HUES48 (cell line): Measurements from ENCODE around the gene ZNF30.
"Not testable (repeated sequence)": the region's sequence is repeated elsewhere in the genome, so short reads cannot be mapped to it uniquely, and the experiment has no call there.

Experiments
- H3K27ac ChIP-seq: one replicate; pipeline ENCODE4 v1.7.0; 2013; ENCODE audit warnings: low read depth, low read length, inconsistent platforms
- H3K27me3 ChIP-seq: 2 replicates; pipeline ENCODE4 v1.6.1; 2013; ENCODE audit warnings: mild to moderate bottlenecking, low read length; ENCODE audit not compliant: control insufficient read depth, insufficient read depth
- H3K36me3 ChIP-seq: 2 replicates; pipeline ENCODE4 v1.6.1; 2013; ENCODE audit warnings: low read length; ENCODE audit not compliant: control insufficient read depth, insufficient read depth
- H3K4me1 ChIP-seq: 2 replicates; pipeline ENCODE4 v1.6.1; 2013; ENCODE audit warnings: mild to moderate bottlenecking, low read length; ENCODE audit not compliant: control insufficient read depth, insufficient read depth
- H3K4me3 ChIP-seq: 2 replicates; pipeline ENCODE4 v1.5.1; 2013; ENCODE audit warnings: mild to moderate bottlenecking, low read depth, low read length
- H3K9ac ChIP-seq: 2 replicates; pipeline ENCODE4 v1.6.1; 2013; ENCODE audit warnings: mild to moderate bottlenecking, low read depth, low read length, moderate library complexity
- H3K9me3 ChIP-seq: 2 replicates; pipeline ENCODE4 v1.6.1; 2013; ENCODE audit warnings: low read length; ENCODE audit not compliant: control insufficient read depth, insufficient read depth

ZNF30 gene

GRCh38 chr19:34926685-34927375, at the start of gene ZNF30:
ZNF30 (plus strand) TSS chr19:34926903; CDS start chr19:34929948, 3,045 bp downstream.
- no peaks in the 10 kb centered on the region for H3K27me3 ChIP-seq
- peak within 1 kb of the TSS; percentile 79 for H3K27ac ChIP-seq
- H3K4me3 ChIP-seq = peak within 1 kb of the TSS; percentile 78
- H3K4me1 ChIP-seq = peaks cover 3% of the 10 kb centered on the region; the same call in 1 of the 2 replicates
- H3K9me3 ChIP-seq = no peaks in the 10 kb centered on the region
- H3K36me3 ChIP-seq = peaks cover 11% of the 10 kb centered on the region
- H3K9ac ChIP-seq = peak within 1 kb of the TSS; percentile 60; the same call in 1 of the 2 replicates

GRCh38 chr19:34879563-34879962, 47.1 kb upstream of the ZNF30 start:
- Histone ChIP-seq H3K9me3 (peaks cover 6% of the 10 kb centered on the region), H3K4me1 (no peaks in the 10 kb centered on the region), H3K9ac (no peak overlapping the region), H3K27ac (no peak overlapping the region), H3K36me3 (no peaks in the 10 kb centered on the region), H3K4me3 (no peak overlapping the region), H3K27me3 (no peaks in the 10 kb centered on the region)

GRCh38 chr19:34880034-34880433, 46.7 kb upstream of the ZNF30 start:
- Histone ChIP-seq H3K4me3 (no peak overlapping the region), H3K9me3 (peaks cover 6% of the 10 kb centered on the region), H3K9ac (no peak overlapping the region), H3K27ac (no peak overlapping the region), H3K27me3 (no peaks in the 10 kb centered on the region), H3K4me1 (no peaks in the 10 kb centered on the region), H3K36me3 (no peaks in the 10 kb centered on the region)

GRCh38 chr19:34881982-34882381, 44.7 kb upstream of the ZNF30 start:
- no peaks in the 10 kb centered on the region for H3K36me3 ChIP-seq
- no peak overlapping the region for H3K27ac ChIP-seq
- H3K9ac ChIP-seq = no peak overlapping the region
- H3K4me1 ChIP-seq = no peaks in the 10 kb centered on the region
- H3K27me3 ChIP-seq = no peaks in the 10 kb centered on the region
- H3K4me3 ChIP-seq = no peak overlapping the region
- peaks cover 19% of the 10 kb centered on the region for H3K9me3 ChIP-seq

- peaks cover 29% of the 10 kb centered on the region for H3K9me3 ChIP-seq
- H3K36me3 ChIP-seq = no peaks in the 10 kb centered on the region
- no peak overlapping the region for H3K4me3 ChIP-seq
- H3K4me1 ChIP-seq = no peaks in the 10 kb centered on the region
- H3K9ac ChIP-seq = no peak overlapping the region
- H3K27me3 ChIP-seq = no peaks in the 10 kb centered on the region
- no peak overlapping the region for H3K27ac ChIP-seq
These were observed 38.6 kb upstream of the ZNF30 start for GRCh38 chr19:34888091-34888490.

- Histone ChIP-seq H3K27me3 (peaks cover 21% of the 10 kb centered on the region), H3K36me3 (no peaks in the 10 kb centered on the region), H3K9ac (no peak overlapping the region), H3K27ac (no peak overlapping the region), H3K9me3 (peaks cover 2% of the 10 kb centered on the region; the same call in 1 of the 2 replicates), H3K4me1 (no peaks in the 10 kb centered on the region), H3K4me3 (no peak overlapping the region)
These were observed 26.5 kb upstream of the ZNF30 start for GRCh38 chr19:34900245-34900644.

- Histone ChIP-seq H3K27ac (no peak overlapping the region), H3K27me3 (peaks cover 47% of the 10 kb centered on the region), H3K9me3 (no peaks in the 10 kb centered on the region), H3K9ac (0 out of 2 replicates have a peak overlapping the region, but pooled peaks have one; percentile 2), H3K4me1 (no peaks in the 10 kb centered on the region), H3K36me3 (no peaks in the 10 kb centered on the region), H3K4me3 (peak overlapping the region; percentile 46)
These were observed 21.8 kb upstream of the ZNF30 start for GRCh38 chr19:34904664-34905527.

GRCh38 chr19:34910770-34911169, 15.9 kb upstream of the ZNF30 start:
- Histone ChIP-seq H3K4me1 (no peaks in the 10 kb centered on the region), H3K27me3 (peaks cover 20% of the 10 kb centered on the region), H3K27ac (no peak overlapping the region), H3K36me3 (no peaks in the 10 kb centered on the region), H3K9ac (no peak overlapping the region), H3K4me3 (no peak overlapping the region), H3K9me3 (peaks cover 8% of the 10 kb centered on the region; the same call in 1 of the 2 replicates)

GRCh38 chr19:34917144-34917543, 9.6 kb upstream of the ZNF30 start:
- H3K9ac ChIP-seq, H3K27me3 ChIP-seq, H3K4me1 ChIP-seq, H3K36me3 ChIP-seq, H3K27ac ChIP-seq, H3K4me3 ChIP-seq: not testable (repeated sequence)
- H3K9me3 ChIP-seq = peaks cover 45% of the 10 kb centered on the region

GRCh38 chr19:34918190-34918589, 8.5 kb upstream of the ZNF30 start:
- H3K4me3 ChIP-seq = no peak overlapping the region
- H3K9ac ChIP-seq = no peak overlapping the region
- H3K36me3 ChIP-seq = no peaks in the 10 kb centered on the region
- no peak overlapping the region for H3K27ac ChIP-seq
- no peaks in the 10 kb centered on the region for H3K27me3 ChIP-seq
- no peaks in the 10 kb centered on the region for H3K4me1 ChIP-seq
- H3K9me3 ChIP-seq = peaks cover 44% of the 10 kb centered on the region
